Heart left ventricle (tissue), 16 donors: ENCODE results near the gene SFT2D1. TPM values are rescaled to one million over a fixed set of nuclear protein-coding genes. Genes with fewer than 3 reads are reported as not detected.
A peak's percentile ranks its signal among the peaks of the same experiment; 100 is the strongest.

ENCODE experiments used
- ATAC-seq, 4 donors: fragments of 200-7000 bp; cut with Tn5 transposase; one replicate each; pipeline ENCODE4 v1.9.1; 2020 to 2022; ENCODE audit warnings: moderate library complexity in 4 of 4, mild to moderate bottlenecking in 3 of 4, moderate number of reproducible peaks in 1 of 4
- DNase-seq, 5 donors: peaks; one replicate each; pipeline ENCODE4 v3.0.0-alpha.2; 2020
- H3K27ac ChIP-seq, 12 donors: fragments of 200-600 bp; sonication (generic) in 4 of 12; one replicate each; pipeline versions ENCODE4 v1.5.0 to v1.8.0; 2016 to 2022; ENCODE audit warnings: mild to moderate bottlenecking in 2 of 12
- H3K27me3 ChIP-seq, 9 donors: fragments of 200-600 bp; sonication (generic) in 2 of 9; one replicate each; pipeline versions ENCODE4 v1.5.1 to v1.8.0; 2016 to 2022; ENCODE audit warnings: mild to moderate bottlenecking in 3 of 9
- H3K36me3 ChIP-seq, 9 donors: fragments of 200-600 bp; sonication (generic) in 2 of 9; one replicate each; pipeline versions ENCODE4 v1.5.0 to v1.8.0; 2018 to 2022; ENCODE audit warnings: mild to moderate bottlenecking in 2 of 9
- H3K4me1 ChIP-seq, 12 donors: fragments of 200-600 bp; sonication (generic) in 4 of 12; one replicate each; pipeline versions ENCODE4 v1.5.0 to v1.8.0; 2016 to 2022; ENCODE audit warnings: mild to moderate bottlenecking in 3 of 12
- H3K4me3 ChIP-seq, 12 donors: fragments of 200-600 bp; sonication (generic) in 4 of 12; one replicate each; pipeline versions ENCODE4 v1.5.0 to v1.8.0; 2017 to 2022; ENCODE audit warnings: mild to moderate bottlenecking in 9 of 12, moderate library complexity in 4 of 12
- H3K9me3 ChIP-seq, 12 donors: fragments of 200-600 bp; sonication (generic) in 4 of 12; one replicate each; pipeline versions ENCODE4 v1.5.0 to v1.8.0; 2016 to 2022; ENCODE audit warnings: mild to moderate bottlenecking in 1 of 12
- POLR2A ChIP-seq, 2 donors: fragments of 450-650 bp; IDR thresholded peaks; one replicate each; pipeline ENCODE4 v1.6.1; 2017; ENCODE audit warnings: antibody characterized with exemption in 2 of 2, mild to moderate bottlenecking in 2 of 2, moderate library complexity in 2 of 2
- WGBS, 4 donors: extraction: QIAGEN DNeasy Blood & Tissue Kit in 2 of 4; methylation state at CpG; one replicate each; pipeline versions ENCODE4 v1.1.5 to v1.1.7; 2013 to 2018; 5-methylcytosine and 5-hydroxymethylcytosine counted together
- intact Hi-C, 10 donors: fragments of 100-400 bp; cut with DNase I; formaldehyde crosslinking; loops; one replicate each; pipeline versions ENCODE4 v1.11.1 to v1.14.2; 2022
- long read RNA-seq, 3 donors: library from polyadenylated mRNA; unstranded; transcript quantifications; one replicate each; pipeline ENCODE4 v2.0.0, GENCODE V29; 2020 to 2021
- polyA plus RNA-seq, 2 donors: library from polyadenylated mRNA; stranded (reverse); fragments of 200-250 nt; gene quantifications; one replicate each; pipeline ENCODE4 v1.2.3, GENCODE V29; 2013
- total RNA-seq, 9 donors: library from RNA; depleted of rRNA in 2 of 9; stranded (reverse); fragments of >200 nt in 2 of 9; fragmentation: NEBNext Ultra II Directional in 3 of 9; extraction: Animal tissue kit (Norgen Biotek cat#: 25700) in 3 of 9; gene quantifications; one replicate each; pipeline versions ENCODE4 v1.1.0 to v1.2.4, GENCODE V29; 2016 to 2023
- TF ChIP-seq, protein P1 (sequence below), 12 donors: fragments of 200-600 bp; sonication (generic) in 4 of 12; IDR thresholded peaks; one replicate each; pipeline versions ENCODE4 v1.5.0 to v1.8.0; 2018 to 2022; ENCODE audit warnings: antibody characterized with exemption in 12 of 12, mild to moderate bottlenecking in 5 of 12
- donor health status: ischemic (EF 13 %, LVEDD 7.1; RV severe dilation, severe dysfunction).
- donor health status: healthy with polysubstance abuse.
- donor health status: DM: no; HTN: yes; CAD: no.
- donor health status: DM: no; HTN: no; CAD: no.
- donor health status: ischemic (EF 25% LVEDD 6.9; RV normal size, moderate dysfunction).
- donor health status: ischemic (EF 25% LVEDD 5.7; RV mildly dilated, moderate dysfunction).
- donor health status: healthy.
- donor health status: DM: yes; HTN: yes; CAD: no.
- donor health status: ischemic (EF 35%, LVEDD 5.7; RV mildly dilated, moderate dysfunction).
- donor health status: nonischemic (EF 11% LVEDD 7.7; RV severe dilation, severe dysfunction).
- donor health status: DM: yes; HTN: yes; CAD: no.
- donor health status: PGD.
- donor health status: ischemic (EF 29% LVEDD 5.4; RV normal size, mild dysfunction).
- donor health status: nonischemic (EF 23%, LVEDD 6.1; RV moderate dilation, normal function).

SFT2D1 gene
- total RNA-seq (10 to 100 TPM; 16.8 to 30.8 (median 20.9) TPM), polyA plus RNA-seq (10 to 100 TPM; 37.1 to 41.5 TPM)
- long read RNA-seq, donor 1, transcript SFT2D1-201 (8 exons, 1,079 nt), result major isoform, 36 of 44 reads
- long read RNA-seq, donor 1, partial matches to known transcripts, result 0 of 44 reads
- long read RNA-seq, donor 1, other reads (novel, unspliced or antisense), result 8 of 44 reads
- long read RNA-seq, donor 2, transcript SFT2D1-201 (8 exons, 1,079 nt), result major isoform, 48 of 54 reads
- long read RNA-seq, donor 2, partial matches to known transcripts, result 1 of 54 reads
- long read RNA-seq, donor 2, other reads (novel, unspliced or antisense), result 5 of 54 reads
- long read RNA-seq, donor 3, transcript SFT2D1-201 (8 exons, 1,079 nt), result major isoform, 23 of 28 reads
- long read RNA-seq, donor 3, partial matches to known transcripts, result 0 of 28 reads
- long read RNA-seq, donor 3, other reads (novel, unspliced or antisense), result 5 of 28 reads

GRCh38 chr6:166342349-166343149 lies at the start of gene SFT2D1:
Gene SFT2D1 (minus strand): TSS chr6:166342545. CDS start chr6:166342481, 64 bp downstream.
- Histone ChIP-seq H3K27me3 (no peaks in the 10 kb centered on the region), H3K36me3 (peaks cover 0 to 11% (median 3%) of the 10 kb centered on the region in 9 donors), H3K4me3 (peak within 1 kb of the TSS; percentile 67 to 99 (median 96)), H3K4me1 (peaks cover 0 to 54% (median 33%) of the 10 kb centered on the region in 12 donors), H3K9me3 (no peaks in the 10 kb centered on the region), H3K27ac (peak within 1 kb of the TSS; percentile 54 to 99 (median 91))
- intact Hi-C loops, result loop anchor here in 8 of 10 donors (1.0 to 5.0 kb wide), 4 partner anchors 22 to 41 kb away; partner anchors contain the start of gene MPC1 (in 7 of the 8)
- 0 to 1% (median 1%) methylated on average over 41 to 73 of the region's 73 CpGs for WGBS, 4 donors
- peak; percentile 90 to 95 (median 92) for DNase-seq
- peak; percentile 51 to 88 for TF ChIP-seq POLR2A (IDR thresholded peaks at IDR 0.05)
- TF ChIP-seq, protein P1, sequence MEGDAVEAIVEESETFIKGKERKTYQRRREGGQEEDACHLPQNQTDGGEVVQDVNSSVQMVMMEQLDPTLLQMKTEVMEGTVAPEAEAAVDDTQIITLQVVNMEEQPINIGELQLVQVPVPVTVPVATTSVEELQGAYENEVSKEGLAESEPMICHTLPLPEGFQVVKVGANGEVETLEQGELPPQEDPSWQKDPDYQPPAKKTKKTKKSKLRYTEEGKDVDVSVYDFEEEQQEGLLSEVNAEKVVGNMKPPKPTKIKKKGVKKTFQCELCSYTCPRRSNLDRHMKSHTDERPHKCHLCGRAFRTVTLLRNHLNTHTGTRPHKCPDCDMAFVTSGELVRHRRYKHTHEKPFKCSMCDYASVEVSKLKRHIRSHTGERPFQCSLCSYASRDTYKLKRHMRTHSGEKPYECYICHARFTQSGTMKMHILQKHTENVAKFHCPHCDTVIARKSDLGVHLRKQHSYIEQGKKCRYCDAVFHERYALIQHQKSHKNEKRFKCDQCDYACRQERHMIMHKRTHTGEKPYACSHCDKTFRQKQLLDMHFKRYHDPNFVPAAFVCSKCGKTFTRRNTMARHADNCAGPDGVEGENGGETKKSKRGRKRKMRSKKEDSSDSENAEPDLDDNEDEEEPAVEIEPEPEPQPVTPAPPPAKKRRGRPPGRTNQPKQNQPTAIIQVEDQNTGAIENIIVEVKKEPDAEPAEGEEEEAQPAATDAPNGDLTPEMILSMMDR (IDR thresholded peaks at IDR 0.05), result no peak
- ATAC-seq, result peak; percentile 93 to 99 (median 98)

DNA sequence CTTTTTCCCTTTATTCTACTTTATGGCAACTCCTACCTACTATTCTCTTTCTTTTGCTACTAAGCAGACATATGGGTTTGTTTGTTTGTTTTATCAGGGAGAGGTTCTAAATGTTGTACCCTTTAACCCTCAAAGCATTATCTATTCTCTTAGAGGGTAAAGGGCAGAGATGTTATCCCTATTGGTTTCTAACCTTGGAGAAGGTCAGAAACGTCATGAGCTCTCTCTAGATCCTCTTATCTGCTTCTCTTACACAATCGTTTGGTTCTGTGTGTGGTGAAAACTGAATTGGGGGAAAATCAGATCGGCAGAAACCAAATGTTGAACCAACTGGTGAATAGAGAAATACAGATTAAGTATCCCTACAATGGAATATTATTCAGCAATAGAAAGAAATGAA lies 46.8 kb upstream of the SFT2D1 start:
- Histone ChIP-seq H3K4me3 (no peak overlapping the region), H3K27ac (no peak overlapping the region), H3K4me1 (peaks cover 0 to 3% (median 2%) of the 10 kb centered on the region in 12 donors), H3K36me3 (no peaks in the 10 kb centered on the region), H3K9me3 (no peaks in the 10 kb centered on the region), H3K27me3 (peaks cover 0 to 8% (median 0%) of the 10 kb centered on the region in 9 donors)
- intact Hi-C loops, result no loop called here
- TF ChIP-seq, protein P1 (IDR thresholded peaks at IDR 0.05), result no peak
- no peak for TF ChIP-seq POLR2A (IDR thresholded peaks at IDR 0.05)
- DNase-seq (no peak), ATAC-seq (no peak)
- 34 to 55% (median 40%) methylated on average over 3 of the region's 3 CpGs for WGBS, 4 donors

DNA sequence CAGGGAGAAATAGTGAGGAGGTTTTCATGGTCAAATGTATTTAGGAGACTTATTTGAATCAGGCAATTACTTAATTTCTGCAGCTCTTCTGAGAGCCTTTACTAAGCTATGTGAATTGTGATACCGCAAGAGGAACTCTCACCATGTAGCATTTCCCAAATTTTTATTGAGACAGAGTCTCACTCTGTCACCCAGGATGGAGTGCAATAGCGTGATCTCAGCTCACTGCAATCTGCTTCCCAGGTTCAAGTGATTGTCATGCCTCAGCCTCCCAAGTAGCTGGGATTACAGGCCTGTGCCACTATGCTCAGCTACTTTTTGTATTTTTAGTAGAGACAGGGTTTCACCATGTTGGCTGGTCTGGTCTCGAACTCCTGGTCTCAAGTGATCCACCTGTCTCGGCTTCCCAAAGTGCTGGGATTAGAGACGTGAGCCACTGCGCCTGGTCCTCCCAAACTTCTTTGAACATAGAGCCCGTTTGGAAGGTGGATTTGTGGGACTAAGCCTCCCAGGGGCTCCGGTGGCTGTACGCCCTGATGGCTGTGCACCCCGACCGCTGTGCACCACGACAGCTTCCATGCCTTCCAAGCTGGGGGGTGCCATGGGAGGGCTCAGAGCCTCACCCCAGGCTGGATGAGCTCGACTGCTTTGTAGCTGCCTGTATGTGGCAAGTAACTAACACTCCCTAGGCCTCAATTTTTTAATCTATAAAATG lies 46.1 kb upstream of the SFT2D1 start:
- WGBS, 4 donors, result 88 to 93% (median 89%) methylated on average over 13 of the region's 13 CpGs
- intact Hi-C loops, result no loop called here
- H3K4me1 ChIP-seq, result peaks cover 0 to 10% (median 5%) of the 10 kb centered on the region in 12 donors

More for the DNA sequence above, 46.1 kb upstream of the SFT2D1 start:
- no peak overlapping the region for H3K4me3 ChIP-seq
- H3K27ac ChIP-seq, result no peak overlapping the region
- ATAC-seq, result no peak
- H3K36me3 ChIP-seq, result no peaks in the 10 kb centered on the region
- no peak for DNase-seq
- peaks cover 0 to 6% (median 0%) of the 10 kb centered on the region in 9 donors for H3K27me3 ChIP-seq
- TF ChIP-seq POLR2A (IDR thresholded peaks at IDR 0.05), result no peak
- TF ChIP-seq, protein P1 (IDR thresholded peaks at IDR 0.05), result no peak
- H3K9me3 ChIP-seq, result no peaks in the 10 kb centered on the region
